GM21526 (cell line): ENCODE measurements around the gene KIAA0040.
"Not testable (repeated sequence)": the region's sequence is repeated elsewhere in the genome, so short reads cannot be mapped to it uniquely, and the experiment has no call there.

ENCODE experiments used
- ATAC-seq: cut with Tn5 transposase; IDR thresholded peaks from one replicate; pipeline ENCODE4 v1.9.1; 2021; ENCODE audit warnings: moderate library complexity; ENCODE audit not compliant: unreplicated experiment, low FRiP score

Gene KIAA0040

DNA sequence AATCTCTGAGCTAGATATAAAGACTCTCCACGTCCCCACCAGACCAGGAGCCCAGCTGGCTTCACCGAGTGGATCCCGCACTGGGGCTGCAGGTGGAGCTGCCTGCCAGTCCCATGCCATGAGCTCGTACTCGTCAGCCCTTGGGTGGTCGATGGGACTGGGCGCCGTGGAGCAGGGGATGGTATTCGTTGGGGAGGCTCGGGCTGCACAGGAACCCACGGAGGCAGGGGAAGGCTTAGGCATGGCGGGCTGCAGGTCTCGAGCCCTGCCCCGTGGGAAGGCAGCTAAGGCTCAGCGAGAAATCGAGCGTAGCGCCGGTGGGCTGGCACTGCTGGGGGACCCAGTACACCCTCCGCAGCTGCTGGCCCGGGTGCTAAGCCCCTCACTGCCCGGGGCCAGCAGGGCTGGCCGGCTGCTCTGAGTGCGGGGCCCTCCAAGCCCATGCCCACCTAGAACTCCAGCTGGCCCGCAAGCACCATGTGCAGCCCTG, 84.2 kb downstream of the KIAA0040 start:
- ATAC-seq, result not testable (repeated sequence)
